NCI-H774 (cell line): ENCODE results near the gene IFNG.
"Not testable (repeated sequence)": the region's sequence is repeated elsewhere in the genome, so short reads cannot be mapped to it uniquely, and the experiment has no call there.

Experiments used
- DNase-seq: peaks from one replicate; lab custom pipeline; 2025; lab: John Stamatoyannopoulos, UW

The IFNG gene

DNA sequence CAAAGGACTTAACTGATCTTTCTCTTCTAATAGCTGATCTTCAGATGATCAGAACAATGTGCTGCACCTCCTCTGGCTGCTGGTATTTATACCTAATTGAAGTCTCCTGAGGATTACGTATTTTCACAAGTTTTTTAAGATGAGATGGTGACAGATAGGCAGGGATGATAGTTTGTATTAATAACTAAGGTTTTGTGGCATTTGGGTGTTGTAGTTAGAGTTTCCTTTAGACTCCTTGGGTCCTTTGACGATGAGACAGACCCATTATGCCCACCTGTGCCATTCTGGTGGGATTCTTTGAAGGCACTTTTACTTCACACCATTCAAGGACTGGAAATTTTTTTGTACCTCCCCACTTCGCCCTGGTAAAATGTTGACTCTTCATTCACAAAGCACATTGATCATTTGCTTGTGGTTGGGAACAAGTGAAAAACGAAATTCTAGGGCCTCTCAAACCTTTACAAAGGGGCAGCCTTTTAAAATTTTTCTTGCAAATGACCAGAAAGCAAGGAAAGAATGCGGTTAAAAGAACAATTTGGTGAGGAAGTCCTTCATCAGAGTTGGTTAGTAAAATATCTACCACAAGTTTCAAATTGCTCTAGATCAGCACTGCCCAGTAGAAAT lies at the start of gene IFNG:
IFNG (minus strand) TSS at position 60 of the 624 bp plus-strand sequence. CDS start 125 bp downstream, outside the sequence.
- DNase-seq: no peak

DNA sequence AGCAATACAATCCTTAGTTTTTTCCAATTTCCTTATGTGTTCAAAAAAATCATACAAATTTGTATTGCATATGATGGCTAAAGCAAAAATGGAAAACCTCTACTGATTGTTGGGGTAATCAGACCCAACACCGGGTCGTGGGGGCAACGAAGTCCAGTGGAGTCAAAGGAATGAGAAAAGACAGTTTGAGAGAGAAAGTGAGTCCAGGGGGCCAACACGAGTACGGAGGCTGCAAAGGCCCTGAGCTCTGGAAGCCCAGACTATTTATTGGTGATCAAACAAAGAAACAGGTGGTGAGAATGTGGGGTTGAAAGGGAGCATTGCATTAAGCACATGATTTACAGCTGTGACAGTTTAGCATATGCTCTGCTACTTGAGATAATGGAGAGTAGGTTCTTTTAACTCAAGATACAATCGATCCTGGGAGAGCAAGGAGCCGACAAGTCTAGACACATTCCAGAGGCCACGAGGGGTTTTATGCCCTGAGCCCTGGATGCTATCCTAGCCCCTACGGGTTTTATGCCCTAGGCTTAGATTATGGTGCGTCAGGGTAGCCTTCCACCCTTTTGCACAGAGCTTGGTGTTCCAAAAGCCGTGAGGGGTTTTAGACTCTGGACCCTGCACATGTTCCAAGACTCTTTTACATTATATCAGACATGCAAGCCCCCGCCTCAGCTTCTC lies 49.6 kb upstream of the IFNG start:
- DNase-seq: not testable (repeated sequence)

- DNase-seq: peak; percentile 13
Observed at GRCh38 chr12:68207276-68207675, 47.7 kb upstream of the IFNG start.

DNA sequence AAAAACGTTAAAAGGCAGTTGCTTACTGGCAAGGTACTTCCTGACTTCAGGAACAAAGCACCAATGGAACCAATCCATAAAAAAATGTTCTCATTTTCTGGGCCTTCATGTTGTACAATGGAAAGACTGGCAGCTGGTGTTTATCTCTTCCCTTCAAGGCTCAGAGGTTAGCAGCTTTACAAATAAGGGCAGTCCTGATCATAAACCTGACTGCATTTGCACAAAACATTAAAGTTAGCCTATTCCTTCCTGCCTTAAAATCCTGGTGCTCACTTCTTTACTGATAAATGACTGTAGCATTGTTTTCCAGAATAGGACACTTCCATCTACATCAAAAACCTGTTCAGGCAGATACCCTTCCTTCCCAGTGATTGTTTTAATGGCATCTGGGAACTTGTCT lies 46.9 kb upstream of the IFNG start:
- DNase-seq: peak; percentile 36

DNA sequence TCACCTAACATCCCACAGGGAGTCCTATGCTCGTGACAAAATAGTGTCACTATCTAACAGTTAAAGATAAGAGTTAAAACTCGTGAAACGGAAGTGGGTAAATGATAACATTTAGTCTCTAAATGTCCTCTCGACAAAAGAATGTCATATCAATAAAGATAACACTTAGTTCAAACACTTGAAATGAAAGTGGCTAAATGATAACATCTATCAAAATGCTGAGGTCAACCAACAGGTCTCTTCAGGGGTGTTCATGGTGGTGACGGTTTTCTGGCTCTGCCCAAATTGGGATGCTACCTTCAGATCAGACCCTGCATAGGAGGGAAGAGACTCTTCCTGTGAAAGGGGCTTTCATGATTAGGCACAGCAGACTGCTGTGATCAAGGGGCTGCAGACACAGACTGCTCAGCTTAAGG lies 43.9 kb upstream of the IFNG start:
- no peak for DNase-seq

- no peak for DNase-seq
Observed at GRCh38 chr12:68200854-68201253, 41.3 kb upstream of the IFNG start.

DNA sequence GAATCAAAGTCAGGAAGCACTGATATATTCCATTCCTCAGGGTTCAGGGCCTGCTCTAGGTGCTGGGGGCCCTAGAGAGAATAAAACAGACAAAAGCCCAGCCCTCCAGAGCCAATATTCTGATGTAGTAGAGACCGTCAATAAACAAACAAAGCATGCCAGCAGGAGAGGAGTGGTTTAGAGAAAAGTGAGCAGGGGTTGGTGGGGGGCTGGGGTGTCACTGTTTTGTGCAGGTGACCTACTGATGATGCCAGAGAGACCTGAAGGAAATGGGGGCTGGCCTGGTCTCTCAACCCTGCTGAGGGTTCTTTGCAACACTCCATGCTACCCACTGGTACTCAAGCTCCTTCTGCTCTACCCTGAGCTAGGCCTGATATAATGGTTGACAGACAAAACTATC lies 39.6 kb upstream of the IFNG start:
- DNase-seq: no peak

DNA sequence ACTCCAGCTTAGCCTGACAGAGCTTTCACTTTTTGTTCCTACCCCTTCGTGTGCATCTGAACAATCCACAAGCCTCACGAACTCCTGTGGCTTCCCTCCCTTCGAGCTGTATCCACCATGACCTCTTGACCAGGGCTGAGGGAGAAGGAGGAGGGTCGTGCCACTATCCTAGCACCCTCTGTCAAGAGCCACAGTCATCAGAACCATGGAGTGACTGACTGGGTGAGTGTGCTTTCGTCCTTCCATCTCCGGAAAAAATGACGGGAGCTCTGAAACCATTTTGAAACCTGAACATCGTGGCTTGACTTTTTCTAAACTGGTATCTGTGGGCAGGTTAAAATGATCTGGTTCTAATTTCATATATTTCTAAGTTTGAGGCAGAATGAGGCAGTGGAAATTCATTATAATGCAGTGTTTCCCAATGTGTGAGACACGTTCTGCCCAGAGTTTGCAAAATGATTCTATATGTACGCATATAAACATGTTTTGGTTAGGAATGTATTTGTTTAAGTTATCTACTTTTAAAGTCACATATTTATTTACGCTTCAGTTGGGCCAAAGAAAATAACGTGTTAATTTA lies 39.1 kb upstream of the IFNG start:
- DNase-seq: no peak

GRCh38 chr12:68190301-68190700 lies 30.8 kb upstream of the IFNG start:
- DNase-seq: no peak

DNA sequence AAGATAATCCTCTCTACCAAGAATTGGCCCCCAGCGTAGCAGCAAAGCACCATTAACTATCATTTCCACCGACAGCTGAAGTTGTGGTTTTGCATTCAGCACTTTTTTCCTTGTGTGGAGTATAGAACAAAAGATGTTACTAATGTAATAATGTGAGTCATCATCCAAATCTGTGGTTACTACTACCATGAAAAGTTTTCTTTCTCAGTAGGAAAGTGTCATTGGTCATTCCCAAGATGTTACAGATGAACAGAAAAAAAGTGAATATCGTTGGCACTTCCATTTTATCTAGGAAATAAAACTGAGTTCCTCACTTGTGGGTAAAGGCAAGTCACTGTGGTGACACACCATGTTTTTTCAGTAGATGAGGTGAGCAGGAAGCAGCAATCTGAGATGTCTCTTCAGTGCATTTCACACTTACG lies 30.3 kb upstream of the IFNG start:
- no peak for DNase-seq

GRCh38 chr12:68185598-68185997 lies 26.1 kb upstream of the IFNG start:
- no peak for DNase-seq

GRCh38 chr12:68180792-68181744 lies 21.5 kb upstream of the IFNG start:
- DNase-seq: peak; percentile 14

DNA sequence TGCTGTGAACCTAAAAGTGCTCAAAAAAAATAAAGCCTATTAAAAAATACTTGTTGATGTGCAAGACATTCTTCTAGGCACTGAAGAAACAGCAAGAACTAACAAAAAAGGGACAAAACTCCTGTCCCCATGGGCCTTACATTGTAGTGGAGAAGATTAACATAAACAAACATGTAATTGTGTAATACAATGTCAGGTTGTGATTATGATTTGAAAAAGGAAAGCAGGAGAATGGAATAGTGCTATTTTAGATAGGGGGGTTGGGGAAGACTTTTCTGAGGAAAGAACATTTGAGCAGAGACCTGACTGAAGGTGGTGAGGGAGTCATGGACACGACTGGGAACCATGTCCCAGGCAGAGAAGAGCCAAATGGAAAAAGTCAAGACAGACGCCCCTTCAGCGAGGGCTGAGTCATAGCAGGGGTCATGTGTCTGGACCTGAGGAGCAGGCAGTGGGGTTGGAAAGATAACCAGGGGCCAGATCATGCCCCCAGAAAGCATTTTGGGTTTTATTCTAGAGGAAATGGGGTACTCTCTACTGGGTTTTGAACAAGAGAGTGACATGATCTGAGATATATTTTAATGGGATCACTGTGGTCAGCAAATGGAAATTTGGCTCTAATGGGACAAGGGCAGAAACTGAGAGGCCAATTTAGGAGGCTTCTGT lies 19.4 kb upstream of the IFNG start:
- DNase-seq: no peak

DNA sequence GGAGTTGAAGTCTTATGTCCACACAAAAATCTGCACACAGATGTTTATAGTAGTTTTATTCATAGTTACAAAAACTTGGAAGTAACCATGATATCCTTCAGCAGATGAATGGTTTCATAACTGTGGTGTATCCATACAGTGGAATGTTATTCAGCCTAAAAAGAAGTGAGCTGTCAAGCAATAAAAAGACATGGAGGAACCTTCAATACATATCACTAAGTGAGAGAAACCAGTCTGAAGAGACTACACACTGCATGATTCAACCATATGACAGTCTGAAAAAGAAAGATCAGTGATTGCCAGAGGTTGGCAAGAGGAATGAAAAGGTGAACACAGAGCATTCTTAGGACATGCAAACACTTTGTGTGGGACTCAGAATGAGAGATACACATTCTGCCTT lies 18.6 kb upstream of the IFNG start:
- no peak for DNase-seq

DNA sequence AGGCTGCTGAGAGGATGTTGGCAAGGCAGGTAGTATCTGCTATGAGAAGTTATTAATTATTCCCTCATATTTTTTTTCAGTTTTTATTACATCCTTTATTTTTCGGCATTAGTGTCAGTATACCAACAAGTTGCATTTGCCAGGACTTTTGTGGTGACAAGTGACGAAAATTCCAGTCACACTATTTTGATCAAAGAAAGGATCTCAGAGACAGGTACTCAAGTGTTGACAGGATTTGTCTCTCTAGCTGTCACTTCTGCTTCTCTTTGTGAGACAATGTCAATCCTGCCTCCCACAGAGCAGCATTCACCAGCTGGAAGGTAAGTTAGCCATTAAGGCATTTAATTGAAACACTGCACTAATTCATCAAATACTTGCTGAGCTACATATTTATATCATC lies 18.0 kb upstream of the IFNG start:
- DNase-seq: no peak

GRCh38 chr12:68176257-68176656 lies 16.7 kb upstream of the IFNG start:
- DNase-seq: no peak

GRCh38 chr12:68175557-68176061 lies 16.1 kb upstream of the IFNG start:
- no peak for DNase-seq

- not testable (repeated sequence) for DNase-seq
Observed at GRCh38 chr12:68174761-68175160, 15.2 kb upstream of the IFNG start.

DNA sequence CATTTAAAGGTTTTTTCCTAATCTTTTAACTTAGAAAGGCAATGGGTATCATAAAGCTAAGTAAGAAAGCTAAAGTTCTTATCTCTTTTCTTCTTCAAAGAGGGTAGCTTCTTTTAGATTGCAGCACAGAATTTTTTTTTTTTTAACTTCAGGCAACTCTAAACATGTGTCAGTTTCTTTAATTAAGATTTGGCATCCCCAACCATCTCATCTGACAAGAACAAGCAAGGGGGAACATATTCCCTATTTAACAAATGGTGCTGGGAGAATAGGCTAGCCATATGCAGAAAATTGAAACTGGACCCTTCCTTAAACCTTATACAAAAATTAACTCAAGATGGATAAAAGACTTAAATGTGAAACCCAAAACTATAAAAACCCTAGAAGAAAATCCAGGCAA lies 14.3 kb upstream of the IFNG start:
- DNase-seq: no peak

- no peak for DNase-seq
Observed at GRCh38 chr12:68170726-68171125, 11.2 kb upstream of the IFNG start.

- DNase-seq: no peak
Observed at GRCh38 chr12:68169213-68169889, 9.8 kb upstream of the IFNG start.
